GM12865 (cell line): ENCODE data around the gene PTPRR.

Source experiments
- DNase-seq: peaks from one replicate; pipeline ENCODE4 v3.0.0; 2010; ENCODE audit warnings: low read depth
- H3K4me3 ChIP-seq: 2 replicates; pipeline ENCODE4 v1.5.1; 2011; ENCODE audit warnings: mild to moderate bottlenecking, low read depth, low read length, control low read depth
- TF ChIP-seq, protein P1 (sequence below): IDR thresholded peaks from 2 replicates; pipeline ENCODE4 v1.5.1; 2011; ENCODE audit warnings: low read length, control low read depth, low read depth, inconsistent platforms; ENCODE audit not compliant: insufficient read depth; ENCODE audit errors: missing control alignments

The PTPRR gene

GRCh38 chr12:70671698-70672097, 248.8 kb downstream of the PTPRR start:
- TF ChIP-seq, protein P1, sequence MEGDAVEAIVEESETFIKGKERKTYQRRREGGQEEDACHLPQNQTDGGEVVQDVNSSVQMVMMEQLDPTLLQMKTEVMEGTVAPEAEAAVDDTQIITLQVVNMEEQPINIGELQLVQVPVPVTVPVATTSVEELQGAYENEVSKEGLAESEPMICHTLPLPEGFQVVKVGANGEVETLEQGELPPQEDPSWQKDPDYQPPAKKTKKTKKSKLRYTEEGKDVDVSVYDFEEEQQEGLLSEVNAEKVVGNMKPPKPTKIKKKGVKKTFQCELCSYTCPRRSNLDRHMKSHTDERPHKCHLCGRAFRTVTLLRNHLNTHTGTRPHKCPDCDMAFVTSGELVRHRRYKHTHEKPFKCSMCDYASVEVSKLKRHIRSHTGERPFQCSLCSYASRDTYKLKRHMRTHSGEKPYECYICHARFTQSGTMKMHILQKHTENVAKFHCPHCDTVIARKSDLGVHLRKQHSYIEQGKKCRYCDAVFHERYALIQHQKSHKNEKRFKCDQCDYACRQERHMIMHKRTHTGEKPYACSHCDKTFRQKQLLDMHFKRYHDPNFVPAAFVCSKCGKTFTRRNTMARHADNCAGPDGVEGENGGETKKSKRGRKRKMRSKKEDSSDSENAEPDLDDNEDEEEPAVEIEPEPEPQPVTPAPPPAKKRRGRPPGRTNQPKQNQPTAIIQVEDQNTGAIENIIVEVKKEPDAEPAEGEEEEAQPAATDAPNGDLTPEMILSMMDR = no peak
- H3K4me3 ChIP-seq = no peak overlapping the region
- DNase-seq = no peak

- no peak for DNase-seq
- no peak overlapping the region for H3K4me3 ChIP-seq
- TF ChIP-seq, protein P1 = no peak
Measured at GRCh38 chr12:70670948-70671347, 249.6 kb downstream of the PTPRR start.

GRCh38 chr12:70667253-70667652, 253.3 kb downstream of the PTPRR start:
- TF ChIP-seq, protein P1 = no peak
- H3K4me3 ChIP-seq = no peak overlapping the region
- no peak for DNase-seq

- H3K4me3 ChIP-seq = no peak overlapping the region
- DNase-seq = no peak
- TF ChIP-seq, protein P1 = no peak
Measured at GRCh38 chr12:70666364-70666763, 254.2 kb downstream of the PTPRR start.

- TF ChIP-seq, protein P1 = no peak
- no peak for DNase-seq
- no peak overlapping the region for H3K4me3 ChIP-seq
Measured at GRCh38 chr12:70664465-70664881, 256.1 kb downstream of the PTPRR start.

GRCh38 chr12:70663838-70664237, 256.7 kb downstream of the PTPRR start:
- no peak for DNase-seq
- H3K4me3 ChIP-seq = no peak overlapping the region
- TF ChIP-seq, protein P1 = no peak

- DNase-seq = no peak
- no peak overlapping the region for H3K4me3 ChIP-seq
- TF ChIP-seq, protein P1 = no peak
Measured at GRCh38 chr12:70661466-70662161, 258.9 kb downstream of the PTPRR start.
